ENCODE results near the gene DLG5. TPM values are rescaled to one million over a fixed set of nuclear protein-coding genes. Genes with fewer than 3 reads are reported as not detected.

Gene DLG5
- total RNA-seq, 1 donor from 2014 or later, result 1.1 TPM

- ChIA-PET POLR2A (no interaction called here), CTCF (no interaction called here)
- Mint-ChIP-seq H3K27me3 (peaks cover 31% of the 10 kb centered on the region), H3K36me3 (ENCODE audit: low read depth) (no peaks in the 10 kb centered on the region), H3K9me3 (peaks cover 16% of the 10 kb centered on the region), H3K4me3 (no peak overlapping the region), H3K4me1 (no peaks in the 10 kb centered on the region), H3K27ac (no peak overlapping the region)
- intact Hi-C loops (cut with micrococcal nuclease), result no loop called here
- DNase-seq (no peak), ATAC-seq (ENCODE audit: low read depth) (no peak)
- no peak for TF ChIP-seq CTCF (IDR thresholded peaks at IDR 0.05)
These were observed 184.4 kb downstream of the DLG5 start for GRCh38 chr10:77742172-77742571.

- H3K27me3 Mint-ChIP-seq, result peaks cover 27% of the 10 kb centered on the region
- intact Hi-C loops (cut with micrococcal nuclease), result no loop called here
- CTCF ChIA-PET, result no interaction called here
- no peak overlapping the region for H3K4me3 Mint-ChIP-seq
- ATAC-seq (ENCODE audit: low read depth) (no peak), DNase-seq (no peak)
- POLR2A ChIA-PET, result no interaction called here
- H3K27ac Mint-ChIP-seq, result no peak overlapping the region
- no peaks in the 10 kb centered on the region for H3K4me1 Mint-ChIP-seq
- H3K36me3 Mint-ChIP-seq (ENCODE audit: low read depth), result no peaks in the 10 kb centered on the region
- peaks cover 20% of the 10 kb centered on the region for H3K9me3 Mint-ChIP-seq
- TF ChIP-seq CTCF (IDR thresholded peaks at IDR 0.05), result no peak
These were observed 184.8 kb downstream of the DLG5 start for GRCh38 chr10:77741746-77742145.

Other genes with a start within 250 kb of the DLG5 start
- 17.0 and 20.3 TPM in 2 replicates for gene POLR3A, start 102.8 kb upstream of the DLG5 start, total RNA-seq
- 2,004 and 2,355 TPM in 2 replicates for gene RPS24, start 107.1 kb upstream of the DLG5 start, total RNA-seq

All from activated B cell treated with CpG ODN at 0.5 μM for 24 hours (primary cell).